PC-3 (cell line): ENCODE data around the gene FOXI1. TPM values are rescaled to one million over a fixed set of nuclear protein-coding genes. Genes with fewer than 3 reads are reported as not detected.

Source experiments
- ATAC-seq: fragments of 200-7000 bp; cut with Tn5 transposase; 2 replicates; pipeline ENCODE4 v1.9.1; 2020; ENCODE audit warnings: mild to moderate bottlenecking, moderate library complexity
- BruUV-seq: library from RNA; stranded (reverse); fragments of 400-500 nt; replicated peaks from 2 replicates; lab custom pipeline; 2021; lab: Mats Ljungman, UMichigan
- CTCF ChIA-PET: fragments of 300-600 bp; sonication (Branson Sonifier 250); formaldehyde crosslinking; loops from one replicate; lab custom pipeline; 2022; ENCODE audit warnings: antibody characterized with exemption; lab: Charles Lee
- POLR2A ChIA-PET: fragments of 300-600 bp; sonication (Branson Sonifier 250); formaldehyde crosslinking; loops from one replicate; lab custom pipeline; 2022; ENCODE audit warnings: antibody characterized with exemption; ENCODE audit not compliant: unreplicated experiment; lab: Charles Lee
- DNase-seq: peaks from one replicate; pipeline ENCODE4 v3.0.0-alpha.2; 2015
- H2AFZ ChIP-seq: fragments of 300-600 bp; sonication (generic); 2 replicates; pipeline ENCODE4 v1.6.0; 2016; ENCODE audit warnings: antibody characterized with exemption, low read length
- H3F3A ChIP-seq: fragments of 300-600 bp; sonication (generic); one replicate; pipeline ENCODE4 v1.6.0; 2017; ENCODE audit warnings: antibody characterized with exemption, low read length, control low read depth, mild to moderate bottlenecking; ENCODE audit not compliant: unreplicated experiment
- H3K27ac ChIP-seq: fragments of 300-600 bp; sonication (generic); 2 replicates; pipeline ENCODE4 v1.5.1; 2016; ENCODE audit warnings: mild to moderate bottlenecking, low read length
- H3K27me3 ChIP-seq: fragments of 300-600 bp; sonication (generic); 2 replicates; pipeline ENCODE4 v1.6.1; 2016; ENCODE audit warnings: low read length, mixed read lengths
- H3K36me3 ChIP-seq: fragments of 300-600 bp; sonication (generic); 2 replicates; pipeline ENCODE4 v1.6.1; 2016; ENCODE audit warnings: low read depth, mixed run types, low read length, mixed read lengths
- H3K4me1 ChIP-seq: fragments of 300-600 bp; sonication (generic); 2 replicates; pipeline ENCODE4 v1.5.1; 2016; ENCODE audit warnings: low read length; ENCODE audit not compliant: insufficient read depth
- H3K4me2 ChIP-seq: fragments of 300-600 bp; sonication (generic); 2 replicates; pipeline ENCODE4 v1.6.0; 2016; ENCODE audit warnings: low read length
- H3K4me3 ChIP-seq: fragments of 300-600 bp; sonication (generic); 2 replicates; pipeline ENCODE4 v1.5.1; 2016; ENCODE audit warnings: mild to moderate bottlenecking, low read length, mixed read lengths
- H3K79me2 ChIP-seq: fragments of 300-600 bp; sonication (generic); 2 replicates; pipeline ENCODE4 v1.6.1; 2017; ENCODE audit warnings: low read length, mixed read lengths
- H3K9ac ChIP-seq: fragments of 300-600 bp; sonication (generic); 2 replicates; pipeline ENCODE4 v1.6.0; 2016; ENCODE audit warnings: mild to moderate bottlenecking, low read length
- H3K9me2 ChIP-seq: fragments of 300-600 bp; sonication (generic); replicated peaks from 2 replicates; pipeline ENCODE4 v1.6.1; 2016; ENCODE audit warnings: mixed run types, low read length, mixed read lengths
- H3K9me3 ChIP-seq: fragments of 300-600 bp; sonication (generic); 2 replicates; pipeline ENCODE4 v1.6.1; 2016; ENCODE audit warnings: low read length, mixed read lengths
- H4K20me1 ChIP-seq: fragments of 300-600 bp; sonication (generic); 2 replicates; pipeline ENCODE4 v1.6.1; 2016; ENCODE audit warnings: low read length, mixed read lengths
- CTCF ChIP-seq: fragments of 300-600 bp; sonication (generic); conservative IDR thresholded peaks from 2 replicates; pipeline ENCODE4 v1.5.1; 2017; ENCODE audit warnings: antibody characterized with exemption, low read depth, mild to moderate bottlenecking, low read length
- EZH2 ChIP-seq: fragments of 300-600 bp; sonication (generic); IDR thresholded peaks from one replicate; pipeline ENCODE4 v1.6.1; 2017; ENCODE audit warnings: antibody characterized with exemption, mild to moderate bottlenecking, low read length; ENCODE audit not compliant: unreplicated experiment
- EZH2phosphoT487 ChIP-seq: fragments of 300-600 bp; sonication (generic); IDR thresholded peaks from 2 replicates; pipeline ENCODE4 v1.6.1; 2018; ENCODE audit warnings: mild to moderate bottlenecking, antibody characterized with exemption, low read length, borderline replicate concordance
- intact Hi-C: fragments of 100-400 bp; cut with micrococcal nuclease; formaldehyde crosslinking; loops from 2 replicates; pipeline ENCODE4 v1.9.0; 2023
- total RNA-seq: library from RNA; depleted of rRNA; stranded (reverse); fragments of >200 nt; gene quantifications from 2 replicates; pipeline ENCODE4 v1.2.3, GENCODE V29; 2014

The FOXI1 gene
- total RNA-seq, 1 experiment from 2014 or later = not detected

- H3K9me2 ChIP-seq = no peaks in the 10 kb centered on the region
- TF ChIP-seq EZH2 (no peak), EZH2phosphoT487 (no peak), CTCF (no peak)
- H3K27ac ChIP-seq = no peak overlapping the region
- no peaks in the 10 kb centered on the region for H3F3A ChIP-seq
- H3K79me2 ChIP-seq = no peaks in the 10 kb centered on the region
- no peak overlapping the region for H3K9ac ChIP-seq
- no peak overlapping the region for H2AFZ ChIP-seq
- ATAC-seq (no peak), DNase-seq (no peak)
- BruUV-seq = no TSS peak
- peaks cover 4% of the 10 kb centered on the region; the same call in 1 of the 2 replicates for H3K4me1 ChIP-seq
- H3K36me3 ChIP-seq = no peaks in the 10 kb centered on the region
- ChIA-PET CTCF (no interaction called here), POLR2A (no interaction called here)
- H4K20me1 ChIP-seq = no peaks in the 10 kb centered on the region
- no peak overlapping the region for H3K4me3 ChIP-seq
- H3K4me2 ChIP-seq = no peak overlapping the region
- H3K9me3 ChIP-seq = no peaks in the 10 kb centered on the region
- no peaks in the 10 kb centered on the region for H3K27me3 ChIP-seq
- intact Hi-C loops = no loop called here
Measured at GRCh38 chr5:170115925-170116324, 10.2 kb downstream of the FOXI1 start.

DNA sequence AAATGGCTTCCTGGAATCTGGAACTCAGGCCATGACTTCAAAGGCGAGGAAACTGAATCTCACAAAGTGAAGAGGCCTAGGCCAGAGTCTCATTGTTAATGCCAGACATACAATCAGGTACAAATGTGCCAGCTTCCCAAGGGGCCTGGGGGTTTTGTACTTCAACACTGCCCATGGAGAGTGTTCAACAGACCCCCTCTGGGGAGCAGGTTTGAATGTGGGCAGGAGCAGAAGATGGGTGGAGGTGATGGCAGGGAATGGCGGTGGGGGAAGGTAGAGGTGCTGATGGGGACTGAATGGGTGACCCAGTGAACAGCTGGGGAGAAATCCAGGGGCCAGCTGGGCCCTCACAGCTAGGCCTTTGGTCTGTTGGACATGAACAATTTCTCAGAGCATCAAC is 12.0 kb downstream of the FOXI1 start:
- ATAC-seq = no peak
- H3K4me3 ChIP-seq = no peak overlapping the region
- intact Hi-C loops = no loop called here
- no peaks in the 10 kb centered on the region for H3K27me3 ChIP-seq
- ChIA-PET POLR2A (no interaction called here), CTCF (no interaction called here)
- no peaks in the 10 kb centered on the region for H3K79me2 ChIP-seq
- no peaks in the 10 kb centered on the region for H3K36me3 ChIP-seq
- no peak overlapping the region for H3K4me2 ChIP-seq
- no peaks in the 10 kb centered on the region for H3K9me2 ChIP-seq
- no peaks in the 10 kb centered on the region for H4K20me1 ChIP-seq
- DNase-seq = no peak
- H3K27ac ChIP-seq = no peak overlapping the region
- H3K9me3 ChIP-seq = no peaks in the 10 kb centered on the region
- H2AFZ ChIP-seq = no peak overlapping the region
- H3K9ac ChIP-seq = no peak overlapping the region
- H3K4me1 ChIP-seq = peaks cover 13% of the 10 kb centered on the region
- no peaks in the 10 kb centered on the region for H3F3A ChIP-seq
- BruUV-seq = no TSS peak
- no peak for TF ChIP-seq EZH2
- no peak for TF ChIP-seq CTCF
- no peak for TF ChIP-seq EZH2phosphoT487

GRCh38 chr5:170120576-170120975 is 14.9 kb downstream of the FOXI1 start:
- TF ChIP-seq EZH2 = no peak
- no peak for TF ChIP-seq EZH2phosphoT487
- no peak for TF ChIP-seq CTCF
- Histone ChIP-seq H3K9ac (no peak overlapping the region), H3K27ac (no peak overlapping the region), H3K9me3 (no peaks in the 10 kb centered on the region), H3K36me3 (no peaks in the 10 kb centered on the region), H3K27me3 (no peaks in the 10 kb centered on the region), H3K4me3 (no peak overlapping the region), H3K9me2 (no peaks in the 10 kb centered on the region), H2AFZ (no peak overlapping the region), H4K20me1 (no peaks in the 10 kb centered on the region), H3K4me1 (peaks cover 13% of the 10 kb centered on the region), H3K79me2 (no peaks in the 10 kb centered on the region), H3F3A (no peaks in the 10 kb centered on the region), H3K4me2 (no peak overlapping the region)
- CTCF ChIA-PET = no interaction called here
- POLR2A ChIA-PET = no interaction called here
- BruUV-seq = no TSS peak
- ATAC-seq (no peak), DNase-seq (peak; percentile 41)
- intact Hi-C loops = no loop called here
